Loucy (cell line): ENCODE data around the gene MYCBPAP.

Experiments used
- H2AFZ ChIP-seq: fragments of 200-600 bp; sonication (generic); 2 replicates; pipeline ENCODE4 v1.6.0; 2016; ENCODE audit warnings: antibody characterized with exemption, mild to moderate bottlenecking, low read length, moderate library complexity
- H3F3A ChIP-seq: fragments of 200-600 bp; 2 replicates; pipeline ENCODE4 v1.6.0; 2016; ENCODE audit warnings: antibody characterized with exemption, low read depth, mild to moderate bottlenecking
- H3K27me3 ChIP-seq: fragments of 200-600 bp; sonication (generic); 2 replicates; pipeline ENCODE4 v1.6.1; 2014; ENCODE audit warnings: low read length, mild to moderate bottlenecking; ENCODE audit not compliant: insufficient read depth, poor library complexity, severe bottlenecking
- H3K36me3 ChIP-seq: fragments of 200-600 bp; sonication (generic); 2 replicates; pipeline ENCODE4 v1.6.1; 2016; ENCODE audit warnings: low read length; ENCODE audit not compliant: insufficient read depth
- H3K4me1 ChIP-seq: fragments of 200-600 bp; sonication (generic); 2 replicates; pipeline ENCODE4 v1.5.1; 2014; ENCODE audit warnings: low read length, mild to moderate bottlenecking; ENCODE audit not compliant: insufficient read depth, poor library complexity, severe bottlenecking
- H3K4me2 ChIP-seq: fragments of 200-600 bp; sonication (generic); 2 replicates; pipeline ENCODE4 v1.6.0; 2014; ENCODE audit warnings: antibody characterized with exemption, low read length, low read depth, mild to moderate bottlenecking; ENCODE audit not compliant: poor library complexity, severe bottlenecking
- H3K4me3 ChIP-seq: fragments of 200-600 bp; sonication (generic); 2 replicates; pipeline ENCODE4 v1.5.1; 2014; ENCODE audit warnings: low read length, mild to moderate bottlenecking, mixed read lengths; ENCODE audit not compliant: poor library complexity, severe bottlenecking
- H3K79me2 ChIP-seq: fragments of 200-600 bp; sonication (generic); 2 replicates; pipeline ENCODE4 v1.6.1; 2014; ENCODE audit warnings: low read length; ENCODE audit not compliant: insufficient read depth
- H3K9ac ChIP-seq: fragments of 200-600 bp; sonication (generic); 2 replicates; pipeline ENCODE4 v1.6.0; 2014; ENCODE audit warnings: mild to moderate bottlenecking, low read depth, low read length, moderate library complexity; ENCODE audit not compliant: poor library complexity, severe bottlenecking
- H3K9me2 ChIP-seq: fragments of 200-600 bp; sonication (generic); replicated peaks from 2 replicates; pipeline ENCODE4 v1.6.1; 2016; ENCODE audit warnings: low read depth, low read length, mixed read lengths
- H3K9me3 ChIP-seq: fragments of 200-600 bp; sonication (generic); 2 replicates; pipeline ENCODE4 v1.6.1; 2014; ENCODE audit warnings: mild to moderate bottlenecking, antibody characterized with exemption, low read length, low read depth; ENCODE audit not compliant: insufficient read depth
- H4K20me1 ChIP-seq: fragments of 200-600 bp; sonication (generic); 2 replicates; pipeline ENCODE4 v1.6.0; 2014; ENCODE audit warnings: antibody characterized with exemption, low read length, mild to moderate bottlenecking; ENCODE audit not compliant: insufficient read depth, poor library complexity, severe bottlenecking
- CTCF ChIP-seq: fragments of 200-600 bp; sonication (generic); conservative IDR thresholded peaks from 2 replicates; pipeline ENCODE4 v1.5.1; 2014; ENCODE audit warnings: mild to moderate bottlenecking, antibody characterized with exemption, low read length
- EZH2phosphoT487 ChIP-seq: fragments of 200-600 bp; IDR thresholded peaks from 2 replicates; pipeline ENCODE4 v1.6.1; 2018; ENCODE audit warnings: antibody characterized with exemption, mild to moderate bottlenecking, moderate library complexity, borderline replicate concordance

Gene MYCBPAP

GRCh38 chr17:50558091-50558490 lies 49.9 kb downstream of the MYCBPAP start:
- Histone ChIP-seq H2AFZ (no peak overlapping the region), H3K27me3 (peaks cover 21% of the 10 kb centered on the region), H3K79me2 (no peaks in the 10 kb centered on the region), H3K9ac (no peak overlapping the region), H4K20me1 (no peaks in the 10 kb centered on the region), H3K9me2 (no peaks in the 10 kb centered on the region), H3K4me3 (no peak overlapping the region), H3K36me3 (no peaks in the 10 kb centered on the region), H3K4me2 (no peak overlapping the region), H3F3A (no peaks in the 10 kb centered on the region), H3K4me1 (peaks cover 10% of the 10 kb centered on the region), H3K9me3 (no peaks in the 10 kb centered on the region)
- TF ChIP-seq EZH2phosphoT487, result no peak
- TF ChIP-seq CTCF, result no peak

GRCh38 chr17:50558581-50558940 lies 50.3 kb downstream of the MYCBPAP start:
- Histone ChIP-seq H3K79me2 (no peaks in the 10 kb centered on the region), H3F3A (no peaks in the 10 kb centered on the region), H3K27me3 (peaks cover 21% of the 10 kb centered on the region), H3K4me2 (no peak overlapping the region), H4K20me1 (no peaks in the 10 kb centered on the region), H3K4me1 (peaks cover 10% of the 10 kb centered on the region), H3K9me2 (no peaks in the 10 kb centered on the region), H3K36me3 (no peaks in the 10 kb centered on the region), H3K9ac (no peak overlapping the region), H3K4me3 (no peak overlapping the region), H3K9me3 (no peaks in the 10 kb centered on the region), H2AFZ (no peak overlapping the region)
- TF ChIP-seq CTCF (no peak), EZH2phosphoT487 (no peak)

GRCh38 chr17:50558941-50559614 lies 50.8 kb downstream of the MYCBPAP start:
- no peaks in the 10 kb centered on the region for H3K36me3 ChIP-seq
- H3F3A ChIP-seq, result no peaks in the 10 kb centered on the region
- H3K9me2 ChIP-seq, result no peaks in the 10 kb centered on the region
- H3K4me3 ChIP-seq, result no peak overlapping the region
- peaks cover 10% of the 10 kb centered on the region for H3K4me1 ChIP-seq
- H4K20me1 ChIP-seq, result no peaks in the 10 kb centered on the region
- peaks cover 21% of the 10 kb centered on the region for H3K27me3 ChIP-seq
- H3K9ac ChIP-seq, result no peak overlapping the region
- no peak for TF ChIP-seq CTCF
- H2AFZ ChIP-seq, result no peak overlapping the region
- H3K4me2 ChIP-seq, result no peak overlapping the region
- no peaks in the 10 kb centered on the region for H3K79me2 ChIP-seq
- H3K9me3 ChIP-seq, result no peaks in the 10 kb centered on the region
